Peyer's patch (tissue), 4 donors: Measurements from ENCODE around the gene NCKAP5. TPM values are rescaled to one million over a fixed set of nuclear protein-coding genes. Genes with fewer than 3 reads are reported as not detected.

Source experiments
- DNase-seq, 3 donors: peaks; one replicate each; pipeline ENCODE4 v3.0.0-alpha.2; 2017 to 2019
- H3K27ac ChIP-seq, 4 donors: fragments of 200-600 bp; sonication (generic); one replicate each; pipeline ENCODE4 v1.5.1; 2016 to 2019
- H3K27me3 ChIP-seq, 2 donors: fragments of 200-600 bp; sonication (generic); one replicate each; pipeline ENCODE4 v1.5.1; 2019
- H3K36me3 ChIP-seq, 3 donors: fragments of 200-600 bp; sonication (generic); one replicate each; pipeline ENCODE4 v1.5.1; 2016 to 2019
- H3K4me1 ChIP-seq, 4 donors: fragments of 200-600 bp; sonication (generic); one replicate each; pipeline ENCODE4 v1.5.1; 2016 to 2019
- H3K4me3 ChIP-seq, 4 donors: fragments of 200-600 bp; sonication (generic); 1 replicate in 3 of 4; 2 replicates in 1 of 4; pipeline ENCODE4 v1.5.1; 2016 to 2019; ENCODE audit warnings: mild to moderate bottlenecking in 1 of 4
- H3K9me3 ChIP-seq, 4 donors: fragments of 200-600 bp; sonication (generic); one replicate each; pipeline ENCODE4 v1.5.1; 2016 to 2019; ENCODE audit warnings: mild to moderate bottlenecking in 1 of 4
- POLR2A ChIP-seq, 2 donors: fragments of 450-650 bp; IDR thresholded peaks; one replicate each; pipeline ENCODE4 v1.5.1; 2017; ENCODE audit warnings: antibody characterized with exemption in 2 of 2, mild to moderate bottlenecking in 2 of 2, moderate library complexity in 2 of 2
- total RNA-seq, 4 donors: library from RNA; depleted of rRNA; stranded (reverse); fragments of >200 nt; gene quantifications; one replicate each; pipeline ENCODE4 v1.1.0, GENCODE V29; 2016
- TF ChIP-seq, protein P1 (sequence below), 6 experiments: fragments of 450-650 bp in 4 of 6; fragments of 200-600 bp in 2 of 6; sonication (generic) in 1 of 6; IDR thresholded peaks; one replicate each; pipeline ENCODE4 v1.5.1; 2017 to 2019; ENCODE audit warnings: antibody characterized with exemption in 6 of 6, mild to moderate bottlenecking in 3 of 6, moderate library complexity in 1 of 6

Gene NCKAP5
- total RNA-seq, 4 donors from 2014 or later: 9.1 to 28.5 (median 22.5) TPM

- H3K4me3 ChIP-seq: no peak overlapping the region
- H3K4me1 ChIP-seq: no peaks in the 10 kb centered on the region
- DNase-seq: no peak
- no peaks in the 10 kb centered on the region for H3K9me3 ChIP-seq
- no peaks in the 10 kb centered on the region for H3K36me3 ChIP-seq
- TF ChIP-seq POLR2A (IDR thresholded peaks at IDR 0.05): no peak
- TF ChIP-seq, protein P1, sequence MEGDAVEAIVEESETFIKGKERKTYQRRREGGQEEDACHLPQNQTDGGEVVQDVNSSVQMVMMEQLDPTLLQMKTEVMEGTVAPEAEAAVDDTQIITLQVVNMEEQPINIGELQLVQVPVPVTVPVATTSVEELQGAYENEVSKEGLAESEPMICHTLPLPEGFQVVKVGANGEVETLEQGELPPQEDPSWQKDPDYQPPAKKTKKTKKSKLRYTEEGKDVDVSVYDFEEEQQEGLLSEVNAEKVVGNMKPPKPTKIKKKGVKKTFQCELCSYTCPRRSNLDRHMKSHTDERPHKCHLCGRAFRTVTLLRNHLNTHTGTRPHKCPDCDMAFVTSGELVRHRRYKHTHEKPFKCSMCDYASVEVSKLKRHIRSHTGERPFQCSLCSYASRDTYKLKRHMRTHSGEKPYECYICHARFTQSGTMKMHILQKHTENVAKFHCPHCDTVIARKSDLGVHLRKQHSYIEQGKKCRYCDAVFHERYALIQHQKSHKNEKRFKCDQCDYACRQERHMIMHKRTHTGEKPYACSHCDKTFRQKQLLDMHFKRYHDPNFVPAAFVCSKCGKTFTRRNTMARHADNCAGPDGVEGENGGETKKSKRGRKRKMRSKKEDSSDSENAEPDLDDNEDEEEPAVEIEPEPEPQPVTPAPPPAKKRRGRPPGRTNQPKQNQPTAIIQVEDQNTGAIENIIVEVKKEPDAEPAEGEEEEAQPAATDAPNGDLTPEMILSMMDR (IDR thresholded peaks at IDR 0.05): no peak
- H3K27ac ChIP-seq: no peak overlapping the region
- H3K27me3 ChIP-seq: no peaks in the 10 kb centered on the region
Observed at GRCh38 chr2:132886574-132886973, 681.7 kb downstream of the NCKAP5 start.

DNA sequence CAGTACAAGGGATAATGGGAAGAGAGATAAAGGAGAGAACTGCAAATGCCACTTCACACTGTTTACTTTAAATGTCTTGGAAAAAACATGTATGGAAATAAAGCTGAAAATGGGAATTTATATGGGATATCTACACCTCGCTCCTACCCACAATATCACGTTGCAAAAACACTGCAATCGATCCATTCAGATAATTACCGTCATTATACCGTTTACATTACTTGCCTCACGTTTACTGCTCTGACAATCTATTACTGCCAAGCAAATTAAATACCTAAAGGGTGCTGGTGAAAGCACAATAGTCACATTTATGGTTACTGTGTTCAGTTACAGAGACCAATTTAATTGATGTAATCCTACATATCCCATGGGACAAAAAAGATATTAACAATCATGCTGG, 683.6 kb downstream of the NCKAP5 start:
- TF ChIP-seq, protein P1 (IDR thresholded peaks at IDR 0.05): no peak
- no peak for TF ChIP-seq POLR2A (IDR thresholded peaks at IDR 0.05)

DNA sequence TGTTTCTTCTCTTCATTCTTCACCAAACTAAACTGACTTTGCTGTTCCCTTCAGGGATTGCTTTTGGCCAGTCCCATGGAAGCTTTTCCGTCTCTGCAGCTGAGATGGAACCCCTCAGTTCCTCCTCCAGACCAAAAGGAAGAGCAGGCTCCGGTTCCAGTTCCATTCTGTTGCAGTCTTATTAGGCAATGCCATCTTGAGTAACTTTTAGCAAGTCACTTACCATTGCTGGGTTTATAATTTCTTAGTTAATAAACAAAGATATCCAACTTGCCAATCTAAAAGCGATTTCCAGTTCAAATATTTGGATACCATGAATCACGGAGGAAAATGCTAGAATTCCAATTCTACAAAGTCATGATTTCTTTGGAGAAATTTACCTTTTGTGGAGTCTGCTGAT, 684.0 kb downstream of the NCKAP5 start:
- TF ChIP-seq, protein P1 (IDR thresholded peaks at IDR 0.05): no peak
- no peak for TF ChIP-seq POLR2A (IDR thresholded peaks at IDR 0.05)
- Histone ChIP-seq H3K4me1 (no peaks in the 10 kb centered on the region), H3K36me3 (no peaks in the 10 kb centered on the region), H3K27ac (no peak overlapping the region), H3K27me3 (no peaks in the 10 kb centered on the region), H3K9me3 (no peaks in the 10 kb centered on the region), H3K4me3 (no peak overlapping the region)
- DNase-seq: no peak

More for the DNA sequence above, 683.6 kb downstream of the NCKAP5 start:
- Histone ChIP-seq H3K36me3 (no peaks in the 10 kb centered on the region), H3K4me3 (no peak overlapping the region), H3K27me3 (no peaks in the 10 kb centered on the region), H3K9me3 (no peaks in the 10 kb centered on the region), H3K27ac (no peak overlapping the region), H3K4me1 (no peaks in the 10 kb centered on the region)
- no peak for DNase-seq

DNA sequence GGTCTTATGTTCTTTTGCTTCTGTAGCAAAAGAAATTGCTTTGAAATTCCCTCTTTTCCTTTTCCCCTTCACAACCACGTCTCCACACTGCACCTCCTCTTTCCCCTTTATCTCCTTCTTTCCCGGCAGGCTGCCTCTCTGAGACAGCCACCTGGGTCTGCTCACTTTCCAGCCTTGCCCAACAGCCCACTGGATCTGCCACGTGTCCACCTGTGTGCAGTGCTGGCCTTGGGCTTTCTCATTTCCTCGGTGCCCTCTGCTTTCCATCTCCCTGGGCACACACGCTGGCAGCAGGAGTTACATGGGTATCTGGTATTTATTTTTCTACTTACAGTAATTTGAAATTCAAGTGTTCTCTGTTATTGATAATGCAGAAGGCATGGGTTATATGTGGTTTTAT, 684.8 kb downstream of the NCKAP5 start:
- H3K36me3 ChIP-seq: no peaks in the 10 kb centered on the region
- TF ChIP-seq, protein P1 (IDR thresholded peaks at IDR 0.05): no peak
- TF ChIP-seq POLR2A (IDR thresholded peaks at IDR 0.05): no peak
- H3K9me3 ChIP-seq: no peaks in the 10 kb centered on the region
- H3K27ac ChIP-seq: no peak overlapping the region
- no peak for DNase-seq
- no peaks in the 10 kb centered on the region for H3K4me1 ChIP-seq
- H3K4me3 ChIP-seq: no peak overlapping the region
- H3K27me3 ChIP-seq: no peaks in the 10 kb centered on the region

DNA sequence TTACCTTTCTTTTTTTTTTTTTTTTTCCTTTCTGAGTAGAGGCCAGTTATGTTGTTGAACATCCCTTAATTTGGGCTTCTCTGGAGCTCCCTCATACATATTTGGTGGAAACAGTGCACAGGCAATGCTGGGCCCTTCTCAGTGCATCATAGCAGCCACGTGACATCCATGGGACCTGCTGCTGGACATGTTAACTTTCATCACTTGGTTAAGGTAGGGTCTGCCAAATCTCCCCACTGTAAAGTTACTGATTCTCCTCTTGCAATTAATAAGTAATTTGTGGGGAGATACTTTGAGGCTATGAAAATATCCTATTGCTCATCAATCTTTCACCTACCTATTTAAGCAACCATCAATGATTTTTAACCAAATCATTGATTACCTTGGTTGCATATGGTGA, 686.7 kb downstream of the NCKAP5 start:
- Histone ChIP-seq H3K9me3 (no peaks in the 10 kb centered on the region), H3K4me1 (no peaks in the 10 kb centered on the region), H3K36me3 (no peaks in the 10 kb centered on the region), H3K27me3 (no peaks in the 10 kb centered on the region), H3K27ac (no peak overlapping the region), H3K4me3 (no peak overlapping the region)
- DNase-seq: no peak
- TF ChIP-seq, protein P1 (IDR thresholded peaks at IDR 0.05): no peak
- TF ChIP-seq POLR2A (IDR thresholded peaks at IDR 0.05): no peak

GRCh38 chr2:132877923-132878322, 690.3 kb downstream of the NCKAP5 start:
- no peaks in the 10 kb centered on the region for H3K36me3 ChIP-seq
- H3K4me1 ChIP-seq: no peaks in the 10 kb centered on the region
- no peak overlapping the region for H3K27ac ChIP-seq
- DNase-seq: no peak
- TF ChIP-seq, protein P1 (IDR thresholded peaks at IDR 0.05): no peak
- TF ChIP-seq POLR2A (IDR thresholded peaks at IDR 0.05): no peak
- H3K4me3 ChIP-seq: no peak overlapping the region
- H3K27me3 ChIP-seq: no peaks in the 10 kb centered on the region
- H3K9me3 ChIP-seq: no peaks in the 10 kb centered on the region
